ENCODE measurements around the gene NDE1.

Gene NDE1

DNA sequence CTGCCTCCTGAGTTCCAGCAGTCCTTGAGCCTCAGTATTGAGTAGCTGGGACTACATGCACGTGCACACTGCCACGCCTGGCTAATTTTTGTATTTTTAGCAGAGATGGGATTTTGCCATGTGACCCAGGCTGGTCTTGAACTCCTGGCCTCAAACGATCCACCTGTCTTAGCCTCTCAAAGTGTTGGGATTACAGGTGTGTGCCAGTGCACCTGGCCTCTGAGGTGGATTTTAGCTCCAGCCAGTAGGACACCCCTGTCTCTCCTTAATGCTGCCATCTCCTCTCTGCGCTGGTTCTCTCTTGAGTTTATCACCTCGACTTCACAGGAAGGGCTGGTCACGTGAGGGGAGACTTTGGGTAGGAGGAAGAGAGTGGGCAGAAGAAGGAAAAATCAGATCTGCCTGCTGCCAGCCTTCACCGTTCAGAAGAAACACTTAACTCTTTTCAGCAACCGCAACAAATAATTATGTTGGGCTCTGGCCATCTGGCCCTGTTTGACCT is 55.1 kb downstream of the NDE1 start:
- no peaks in the 10 kb centered on the region for H3K27me3 ChIP-seq (replicated peaks; ENCODE audit: control insufficient read depth, insufficient read depth, low read length)
- peaks cover 28% of the 10 kb centered on the region for H3K36me3 ChIP-seq (ENCODE audit: control insufficient read depth, insufficient read depth, low read length)
- no peak for DNase-seq (ENCODE audit: extremely low read depth, insufficient read length)
- TF ChIP-seq, protein P1, sequence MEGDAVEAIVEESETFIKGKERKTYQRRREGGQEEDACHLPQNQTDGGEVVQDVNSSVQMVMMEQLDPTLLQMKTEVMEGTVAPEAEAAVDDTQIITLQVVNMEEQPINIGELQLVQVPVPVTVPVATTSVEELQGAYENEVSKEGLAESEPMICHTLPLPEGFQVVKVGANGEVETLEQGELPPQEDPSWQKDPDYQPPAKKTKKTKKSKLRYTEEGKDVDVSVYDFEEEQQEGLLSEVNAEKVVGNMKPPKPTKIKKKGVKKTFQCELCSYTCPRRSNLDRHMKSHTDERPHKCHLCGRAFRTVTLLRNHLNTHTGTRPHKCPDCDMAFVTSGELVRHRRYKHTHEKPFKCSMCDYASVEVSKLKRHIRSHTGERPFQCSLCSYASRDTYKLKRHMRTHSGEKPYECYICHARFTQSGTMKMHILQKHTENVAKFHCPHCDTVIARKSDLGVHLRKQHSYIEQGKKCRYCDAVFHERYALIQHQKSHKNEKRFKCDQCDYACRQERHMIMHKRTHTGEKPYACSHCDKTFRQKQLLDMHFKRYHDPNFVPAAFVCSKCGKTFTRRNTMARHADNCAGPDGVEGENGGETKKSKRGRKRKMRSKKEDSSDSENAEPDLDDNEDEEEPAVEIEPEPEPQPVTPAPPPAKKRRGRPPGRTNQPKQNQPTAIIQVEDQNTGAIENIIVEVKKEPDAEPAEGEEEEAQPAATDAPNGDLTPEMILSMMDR (IDR thresholded peaks at IDR 0.05; ENCODE audit: insufficient read depth, low read length, poor library complexity, severe bottlenecking), result no peak
- no peak overlapping the region for H3K4me3 ChIP-seq (replicated peaks; ENCODE audit: low read depth, low read length)

DNA sequence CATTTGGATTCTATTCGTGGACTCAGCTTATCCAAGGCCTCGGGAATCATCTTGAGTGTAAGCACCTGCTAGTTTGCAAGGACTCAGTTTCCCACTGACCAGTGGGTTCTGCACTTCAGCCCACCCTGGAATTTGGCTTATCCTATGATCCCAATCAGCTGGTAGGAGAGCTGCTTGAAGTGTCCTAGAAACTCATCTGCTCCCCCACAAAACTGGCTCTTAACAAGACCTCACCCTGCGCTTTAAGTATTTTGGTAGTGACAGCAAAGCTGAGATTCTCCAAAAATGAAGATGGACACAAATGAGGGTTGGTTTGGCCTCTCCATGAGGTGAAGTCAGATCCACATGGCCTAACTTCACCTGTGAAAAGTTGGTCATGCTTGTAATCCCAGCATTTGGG is 57.3 kb downstream of the NDE1 start:
- no peaks in the 10 kb centered on the region for H3K27me3 ChIP-seq (replicated peaks; ENCODE audit: control insufficient read depth, insufficient read depth, low read length)
- peaks cover 18% of the 10 kb centered on the region for H3K36me3 ChIP-seq (ENCODE audit: control insufficient read depth, insufficient read depth, low read length)
- DNase-seq (ENCODE audit: extremely low read depth, insufficient read length), result no peak
- H3K4me3 ChIP-seq (replicated peaks; ENCODE audit: low read depth, low read length), result no peak overlapping the region
- TF ChIP-seq, protein P1 (IDR thresholded peaks at IDR 0.05; ENCODE audit: insufficient read depth, low read length, poor library complexity, severe bottlenecking), result no peak

DNA sequence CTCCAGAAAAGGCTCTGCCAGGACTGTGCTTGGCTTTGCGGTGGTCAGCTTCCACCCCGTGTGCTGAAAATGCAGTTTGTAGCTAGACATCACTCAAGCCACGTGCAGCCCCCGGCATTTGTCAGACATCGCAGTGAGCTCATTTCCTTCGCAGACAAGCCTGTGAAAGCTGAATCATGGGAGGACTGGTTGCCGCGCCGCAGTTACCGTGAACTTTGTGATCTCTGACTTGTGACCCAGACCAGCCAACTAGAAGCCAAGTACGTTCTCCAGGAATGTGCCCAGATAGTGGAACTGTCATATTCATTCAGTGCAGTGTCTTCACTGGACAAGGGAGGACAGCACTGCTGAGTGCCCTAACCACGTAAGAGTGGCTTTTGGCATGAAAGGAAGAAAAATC is 58.1 kb downstream of the NDE1 start:
- DNase-seq (ENCODE audit: extremely low read depth, insufficient read length), result no peak
- TF ChIP-seq, protein P1 (IDR thresholded peaks at IDR 0.05; ENCODE audit: insufficient read depth, low read length, poor library complexity, severe bottlenecking), result no peak
- Histone ChIP-seq H3K4me3 (replicated peaks; ENCODE audit: low read depth, low read length) (no peak overlapping the region), H3K36me3 (ENCODE audit: control insufficient read depth, insufficient read depth, low read length) (peaks cover 17% of the 10 kb centered on the region), H3K27me3 (replicated peaks; ENCODE audit: control insufficient read depth, insufficient read depth, low read length) (no peaks in the 10 kb centered on the region)

DNA sequence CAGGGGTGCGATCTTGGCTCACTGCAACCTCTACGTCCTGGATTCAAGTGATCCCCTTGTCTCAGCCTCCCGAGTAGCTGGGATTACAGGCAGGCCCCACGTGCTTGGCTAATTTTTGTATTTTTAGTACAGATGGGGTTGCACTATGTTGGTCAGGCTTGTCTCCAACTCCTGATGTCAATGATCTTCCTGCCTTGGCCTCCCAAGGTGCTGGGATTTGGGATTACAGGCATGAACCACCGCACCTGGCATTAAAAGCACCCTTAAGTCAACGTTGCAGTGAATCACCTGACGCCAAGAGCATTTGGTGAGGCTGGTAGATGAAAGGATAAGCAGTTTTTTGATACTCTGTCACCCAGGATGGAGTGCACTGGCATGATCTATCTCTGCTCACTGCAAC is 59.0 kb downstream of the NDE1 start:
- no peak for DNase-seq (ENCODE audit: extremely low read depth, insufficient read length)
- H3K4me3 ChIP-seq (replicated peaks; ENCODE audit: low read depth, low read length), result no peak overlapping the region
- TF ChIP-seq, protein P1 (IDR thresholded peaks at IDR 0.05; ENCODE audit: insufficient read depth, low read length, poor library complexity, severe bottlenecking), result no peak
- H3K27me3 ChIP-seq (replicated peaks; ENCODE audit: control insufficient read depth, insufficient read depth, low read length), result no peaks in the 10 kb centered on the region
- H3K36me3 ChIP-seq (ENCODE audit: control insufficient read depth, insufficient read depth, low read length), result peaks cover 20% of the 10 kb centered on the region

DNA sequence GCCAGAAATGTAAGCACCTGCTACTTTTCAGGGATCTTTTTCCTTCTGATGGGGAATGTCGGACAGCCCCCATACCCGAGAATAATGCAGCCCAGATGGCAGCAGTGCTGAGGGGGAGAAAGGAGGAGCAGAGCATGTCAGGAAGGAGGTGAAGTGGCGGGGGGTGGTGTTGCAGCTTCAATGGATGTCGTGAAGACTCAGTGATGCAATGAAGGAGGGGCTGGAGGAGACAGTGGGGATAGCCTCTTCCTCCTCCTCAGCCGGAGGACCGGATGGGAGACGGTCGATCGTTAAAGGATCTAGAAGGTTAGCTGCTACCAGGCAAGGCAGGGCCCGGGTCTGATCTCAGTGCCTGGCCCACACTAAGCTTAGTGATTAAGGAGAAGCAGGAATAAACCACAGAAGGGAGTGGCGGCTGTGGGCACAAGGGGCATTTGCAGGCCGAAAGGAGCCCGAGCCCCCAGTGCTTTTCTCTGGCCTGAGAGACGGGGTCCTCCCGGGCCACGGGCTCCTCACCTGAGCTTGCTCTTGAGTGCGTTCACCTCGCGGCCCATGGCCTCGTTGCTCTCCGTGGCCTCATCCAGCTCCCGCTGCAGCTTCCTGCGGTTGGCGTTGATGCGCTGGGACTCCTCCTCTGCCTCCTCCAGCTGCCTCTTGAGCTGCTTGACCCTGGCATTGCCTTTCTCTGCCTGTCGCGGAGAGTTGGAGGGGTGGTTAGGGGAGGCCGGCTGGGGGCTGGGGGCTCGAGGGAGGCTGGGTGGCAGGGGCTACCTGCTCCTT is 64.5 kb downstream of the NDE1 start:
- Histone ChIP-seq H3K4me3 (replicated peaks; ENCODE audit: low read depth, low read length) (no peak overlapping the region), H3K36me3 (ENCODE audit: control insufficient read depth, insufficient read depth, low read length) (peaks cover 28% of the 10 kb centered on the region), H3K27me3 (replicated peaks; ENCODE audit: control insufficient read depth, insufficient read depth, low read length) (no peaks in the 10 kb centered on the region)
- no peak for DNase-seq (ENCODE audit: extremely low read depth, insufficient read length)
- TF ChIP-seq, protein P1 (IDR thresholded peaks at IDR 0.05; ENCODE audit: insufficient read depth, low read length, poor library complexity, severe bottlenecking), result no peak

Measured in GM06990 (cell line).